ENCODE results near the gene MAP3K12.
A peak's percentile ranks its signal among the peaks of the same experiment; 100 is the strongest.

Gene MAP3K12

GRCh38 chr12:53508534-53509170 is 9.4 kb upstream of the MAP3K12 start:
- FAIRE-seq: no peak

- FAIRE-seq: no peak
Observed at GRCh38 chr12:53507603-53507885, 8.3 kb upstream of the MAP3K12 start.

GRCh38 chr12:53506881-53507602 is 7.8 kb upstream of the MAP3K12 start, which contains the start of gene NPFF:
TSS of gene NPFF (minus strand) at chr12:53507484. CDS start at chr12:53507474, 10 bp downstream.
- FAIRE-seq: no peak

GRCh38 chr12:53506450-53506785 is 7.2 kb upstream of the MAP3K12 start:
- FAIRE-seq: no peak

GRCh38 chr12:53505555-53506449 is 6.5 kb upstream of the MAP3K12 start:
- FAIRE-seq: no peak

- FAIRE-seq: no peak
Observed at GRCh38 chr12:53505086-53505485, 5.8 kb upstream of the MAP3K12 start.

- no peak for FAIRE-seq
Observed at GRCh38 chr12:53504004-53504920, 5.0 kb upstream of the MAP3K12 start.

GRCh38 chr12:53502983-53503728 is 3.9 kb upstream of the MAP3K12 start:
- no peak for FAIRE-seq

GRCh38 chr12:53502331-53502730 is 3.1 kb upstream of the MAP3K12 start:
- FAIRE-seq: no peak

GRCh38 chr12:53501615-53502181 is 2.4 kb upstream of the MAP3K12 start:
- no peak for FAIRE-seq

- FAIRE-seq: peak; percentile 96
Observed at GRCh38 chr12:53500776-53501614, 1.7 kb upstream of the MAP3K12 start, which contains the start of gene TARBP2. TSS of gene TARBP2 (plus strand) at chr12:53501283. CDS start at chr12:53501409, 126 bp downstream.

- no peak for FAIRE-seq
Observed at GRCh38 chr12:53500142-53500775, 1.0 kb upstream of the MAP3K12 start.

- FAIRE-seq: no peak
Observed at GRCh38 chr12:53498235-53498630, 1.0 kb downstream of the MAP3K12 start.

- FAIRE-seq: no peak
Observed at GRCh38 chr12:53497461-53497860, 1.8 kb downstream of the MAP3K12 start.

GRCh38 chr12:53496752-53497032 is 2.6 kb downstream of the MAP3K12 start:
- FAIRE-seq: no peak

GRCh38 chr12:53495903-53496751 is 3.1 kb downstream of the MAP3K12 start:
- no peak for FAIRE-seq

GRCh38 chr12:53493610-53494391 is 5.5 kb downstream of the MAP3K12 start:
- FAIRE-seq: no peak

GRCh38 chr12:53492830-53493609 is 6.2 kb downstream of the MAP3K12 start:
- FAIRE-seq: no peak

Measured in TTC549 (cell line).